ENCODE results near the gene RASGRF1. TPM values are rescaled to one million over a fixed set of nuclear protein-coding genes. Genes with fewer than 3 reads are reported as not detected.

RASGRF1 gene
- total and polyA plus RNA-seq, 11 donors = 0.12 to 0.40 (median 0.25) TPM; not detected in 8

- H3K4me1 ChIP-seq = peaks cover 0 to 62% (median 34%) of the 10 kb centered on the region in 12 donors
- no peaks in the 10 kb centered on the region for H3K27me3 ChIP-seq
- peaks cover 0 to 4% (median 0%) of the 10 kb centered on the region in 9 donors for H3K36me3 ChIP-seq
- H3K9me3 ChIP-seq = no peaks in the 10 kb centered on the region
- H3K4me3 ChIP-seq = peak overlapping the region in 7 of 12 donors; percentile 1 to 91 (median 77)
- no peak for TF ChIP-seq CTCF (IDR thresholded peaks at IDR 0.05)
- TF ChIP-seq POLR2A (IDR thresholded peaks at IDR 0.05) = no peak
- H3K27ac ChIP-seq = peak overlapping the region in 2 of 12 donors; percentile 48 to 73
- intact Hi-C loops (cut with DNase I) = no loop called here
- no peak for DNase-seq
- ATAC-seq = no peak
- 81 to 88% (median 87%) methylated on average over 4 of the region's 4 CpGs for WGBS, 4 donors
Observed at GRCh38 chr15:78942741-78943140, 147.8 kb downstream of the RASGRF1 start.

GRCh38 chr15:78938658-78939488 is 151.7 kb downstream of the RASGRF1 start:
- peak overlapping the region in 1 of 12 donors; percentile 6 for H3K4me3 ChIP-seq
- peak overlapping the region in 11 of 12 donors; percentile 16 to 91 (median 66) for H3K27ac ChIP-seq
- no peaks in the 10 kb centered on the region for H3K27me3 ChIP-seq
- TF ChIP-seq CTCF (IDR thresholded peaks at IDR 0.05) (no peak), POLR2A (IDR thresholded peaks at IDR 0.05) (no peak)
- 52 to 69% (median 57%) methylated on average over 6 of the region's 6 CpGs for WGBS, 4 donors
- intact Hi-C loops (cut with DNase I) = no loop called here
- peaks cover 3 to 92% (median 46%) of the 10 kb centered on the region in 12 donors for H3K4me1 ChIP-seq
- H3K9me3 ChIP-seq = no peaks in the 10 kb centered on the region
- ATAC-seq (no peak), DNase-seq (no peak)
- peaks cover 0 to 25% (median 0%) of the 10 kb centered on the region in 9 donors for H3K36me3 ChIP-seq

GRCh38 chr15:78937132-78937739 is 153.3 kb downstream of the RASGRF1 start:
- TF ChIP-seq POLR2A (IDR thresholded peaks at IDR 0.05) = no peak
- TF ChIP-seq CTCF (IDR thresholded peaks at IDR 0.05) = no peak
- H3K4me1 ChIP-seq = peaks cover 3 to 82% (median 53%) of the 10 kb centered on the region in 12 donors
- H3K36me3 ChIP-seq = peaks cover 0 to 41% (median 3%) of the 10 kb centered on the region in 9 donors
- H3K27ac ChIP-seq = peak overlapping the region; percentile 43 to 91 (median 76)
- intact Hi-C loops (cut with DNase I) = no loop called here
- WGBS, 4 donors = 33 to 48% (median 44%) methylated on average over 9 to 14 of the region's 14 CpGs
- peak overlapping the region in 3 of 12 donors; percentile 7 to 18 (median 15) for H3K4me3 ChIP-seq
- no peaks in the 10 kb centered on the region for H3K27me3 ChIP-seq
- ATAC-seq (peak; percentile 61 to 89 (median 74)), DNase-seq (peak; percentile 74 to 79 (median 75))
- H3K9me3 ChIP-seq = no peaks in the 10 kb centered on the region

- DNase-seq (peak in 1 of 5 donors; percentile 31), ATAC-seq (peak in 2 of 4 donors; percentile 3 to 59)
- TF ChIP-seq CTCF (IDR thresholded peaks at IDR 0.05) = no peak
- TF ChIP-seq POLR2A (IDR thresholded peaks at IDR 0.05) = no peak
- Histone ChIP-seq H3K4me1 (peaks cover 3 to 84% (median 52%) of the 10 kb centered on the region in 12 donors), H3K27me3 (no peaks in the 10 kb centered on the region), H3K36me3 (peaks cover 0 to 66% (median 17%) of the 10 kb centered on the region in 9 donors), H3K9me3 (no peaks in the 10 kb centered on the region), H3K4me3 (no peak overlapping the region), H3K27ac (peak overlapping the region in 11 of 12 donors; percentile 35 to 91 (median 64))
- intact Hi-C loops (cut with DNase I) = no loop called here
- WGBS, 4 donors = 54 to 70% (median 64%) methylated on average over 5 of the region's 5 CpGs
Observed at GRCh38 chr15:78934655-78935023, 155.9 kb downstream of the RASGRF1 start.
